Measurements from ENCODE around the gene ZNF556.

GRCh38 chr19:2856457-2857050 is 10.6 kb upstream of the ZNF556 start:
- TF ChIP-seq CTCF (IDR thresholded peaks at IDR 0.05) (no peak), POLR2A (IDR thresholded peaks at IDR 0.05) (no peak)

Data from uterus (tissue), 2 donors.